ENCODE data around the gene CDX1.

Gene CDX1

DNA sequence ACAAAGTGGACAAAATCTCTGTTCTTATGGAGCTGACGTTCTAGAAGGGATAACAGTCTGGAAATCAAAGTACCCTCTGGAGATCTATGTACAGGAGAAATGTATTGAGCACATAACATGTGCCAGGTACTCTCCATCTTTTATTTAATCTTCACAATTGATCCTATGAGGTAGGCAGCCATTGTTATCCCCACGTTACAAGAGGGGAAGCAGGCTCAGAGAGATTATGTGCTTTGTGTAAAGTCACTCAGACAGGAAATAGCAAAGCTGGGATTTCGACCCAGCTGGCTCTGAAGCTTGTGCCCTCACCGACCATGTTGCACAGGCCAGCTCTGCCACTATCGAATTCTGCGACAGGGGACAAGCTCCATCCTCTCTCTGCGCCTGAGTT is 32.4 kb upstream of the CDX1 start:
- Histone ChIP-seq H3K4me3 (replicated peaks; ENCODE audit: insufficient read depth, low read length) (no peak overlapping the region), H3K27ac (replicated peaks) (no peak overlapping the region), H3K27me3 (ENCODE audit: insufficient read depth, poor library complexity, severe bottlenecking) (no peaks in the 10 kb centered on the region)
- DNase-seq (ENCODE audit: low read depth in 1 of 2, low spot score in 1 of 2) = no peak
- TF ChIP-seq SPI1 (IDR thresholded peaks at IDR 0.05; ENCODE audit: borderline replicate concordance, low read depth) = no peak
- no peak for TF ChIP-seq GABPA (IDR thresholded peaks at IDR 0.05; ENCODE audit: low read depth)
- TF ChIP-seq POLR2AphosphoS5 (IDR thresholded peaks at IDR 0.05; ENCODE audit: low read depth) = no peak
- TF ChIP-seq, protein P1, sequence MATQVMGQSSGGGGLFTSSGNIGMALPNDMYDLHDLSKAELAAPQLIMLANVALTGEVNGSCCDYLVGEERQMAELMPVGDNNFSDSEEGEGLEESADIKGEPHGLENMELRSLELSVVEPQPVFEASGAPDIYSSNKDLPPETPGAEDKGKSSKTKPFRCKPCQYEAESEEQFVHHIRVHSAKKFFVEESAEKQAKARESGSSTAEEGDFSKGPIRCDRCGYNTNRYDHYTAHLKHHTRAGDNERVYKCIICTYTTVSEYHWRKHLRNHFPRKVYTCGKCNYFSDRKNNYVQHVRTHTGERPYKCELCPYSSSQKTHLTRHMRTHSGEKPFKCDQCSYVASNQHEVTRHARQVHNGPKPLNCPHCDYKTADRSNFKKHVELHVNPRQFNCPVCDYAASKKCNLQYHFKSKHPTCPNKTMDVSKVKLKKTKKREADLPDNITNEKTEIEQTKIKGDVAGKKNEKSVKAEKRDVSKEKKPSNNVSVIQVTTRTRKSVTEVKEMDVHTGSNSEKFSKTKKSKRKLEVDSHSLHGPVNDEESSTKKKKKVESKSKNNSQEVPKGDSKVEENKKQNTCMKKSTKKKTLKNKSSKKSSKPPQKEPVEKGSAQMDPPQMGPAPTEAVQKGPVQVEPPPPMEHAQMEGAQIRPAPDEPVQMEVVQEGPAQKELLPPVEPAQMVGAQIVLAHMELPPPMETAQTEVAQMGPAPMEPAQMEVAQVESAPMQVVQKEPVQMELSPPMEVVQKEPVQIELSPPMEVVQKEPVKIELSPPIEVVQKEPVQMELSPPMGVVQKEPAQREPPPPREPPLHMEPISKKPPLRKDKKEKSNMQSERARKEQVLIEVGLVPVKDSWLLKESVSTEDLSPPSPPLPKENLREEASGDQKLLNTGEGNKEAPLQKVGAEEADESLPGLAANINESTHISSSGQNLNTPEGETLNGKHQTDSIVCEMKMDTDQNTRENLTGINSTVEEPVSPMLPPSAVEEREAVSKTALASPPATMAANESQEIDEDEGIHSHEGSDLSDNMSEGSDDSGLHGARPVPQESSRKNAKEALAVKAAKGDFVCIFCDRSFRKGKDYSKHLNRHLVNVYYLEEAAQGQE (IDR thresholded peaks at IDR 0.05; ENCODE audit: insufficient replicate concordance, low read depth) = no peak
- TF ChIP-seq, protein P2, sequence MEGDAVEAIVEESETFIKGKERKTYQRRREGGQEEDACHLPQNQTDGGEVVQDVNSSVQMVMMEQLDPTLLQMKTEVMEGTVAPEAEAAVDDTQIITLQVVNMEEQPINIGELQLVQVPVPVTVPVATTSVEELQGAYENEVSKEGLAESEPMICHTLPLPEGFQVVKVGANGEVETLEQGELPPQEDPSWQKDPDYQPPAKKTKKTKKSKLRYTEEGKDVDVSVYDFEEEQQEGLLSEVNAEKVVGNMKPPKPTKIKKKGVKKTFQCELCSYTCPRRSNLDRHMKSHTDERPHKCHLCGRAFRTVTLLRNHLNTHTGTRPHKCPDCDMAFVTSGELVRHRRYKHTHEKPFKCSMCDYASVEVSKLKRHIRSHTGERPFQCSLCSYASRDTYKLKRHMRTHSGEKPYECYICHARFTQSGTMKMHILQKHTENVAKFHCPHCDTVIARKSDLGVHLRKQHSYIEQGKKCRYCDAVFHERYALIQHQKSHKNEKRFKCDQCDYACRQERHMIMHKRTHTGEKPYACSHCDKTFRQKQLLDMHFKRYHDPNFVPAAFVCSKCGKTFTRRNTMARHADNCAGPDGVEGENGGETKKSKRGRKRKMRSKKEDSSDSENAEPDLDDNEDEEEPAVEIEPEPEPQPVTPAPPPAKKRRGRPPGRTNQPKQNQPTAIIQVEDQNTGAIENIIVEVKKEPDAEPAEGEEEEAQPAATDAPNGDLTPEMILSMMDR (IDR thresholded peaks at IDR 0.05; ENCODE audit: insufficient read depth, low read length) = no peak

DNA sequence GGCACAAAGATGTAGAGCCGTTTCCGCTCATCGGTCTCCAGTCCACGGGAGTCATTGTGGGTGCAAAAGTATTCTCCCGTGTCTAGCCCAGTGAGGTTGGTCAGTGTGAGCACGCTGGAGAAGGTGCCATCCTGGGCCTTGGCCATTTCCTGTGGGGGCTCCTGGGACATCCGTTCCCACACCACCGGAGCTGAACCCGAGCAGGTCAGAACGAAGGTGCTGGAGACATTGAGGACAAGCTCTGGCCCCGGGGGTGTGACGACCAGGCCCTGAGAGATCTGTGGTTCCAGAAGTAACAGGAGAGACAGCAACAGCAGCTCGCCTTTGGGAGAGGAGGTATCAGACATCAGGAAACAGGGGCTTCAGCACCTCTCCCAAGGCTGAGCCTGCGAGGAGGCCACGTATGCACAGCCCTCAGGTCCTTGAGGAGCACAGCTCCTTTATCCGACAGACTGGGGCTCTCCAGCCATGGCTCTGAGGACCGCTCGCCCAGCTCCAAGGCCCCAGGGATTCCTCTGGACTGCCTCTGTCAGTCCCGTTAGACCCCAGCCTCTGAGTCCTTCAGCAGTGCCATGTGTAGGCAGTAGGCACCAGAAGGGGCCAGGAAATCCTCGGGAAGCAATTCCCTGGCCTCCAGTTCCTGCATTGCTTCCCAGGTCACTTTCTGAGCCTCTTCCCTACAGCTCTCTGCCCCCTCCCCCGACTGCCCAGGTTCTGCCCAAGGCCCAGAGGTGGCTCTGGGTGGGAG is 30.8 kb upstream of the CDX1 start:
- TF ChIP-seq GABPA (IDR thresholded peaks at IDR 0.05; ENCODE audit: low read depth) = no peak
- TF ChIP-seq POLR2AphosphoS5 (IDR thresholded peaks at IDR 0.05; ENCODE audit: low read depth) = no peak
- no peak for TF ChIP-seq SPI1 (IDR thresholded peaks at IDR 0.05; ENCODE audit: borderline replicate concordance, low read depth)
- TF ChIP-seq, protein P1 (IDR thresholded peaks at IDR 0.05; ENCODE audit: insufficient replicate concordance, low read depth) = no peak
- TF ChIP-seq, protein P2 (IDR thresholded peaks at IDR 0.05; ENCODE audit: insufficient read depth, low read length) = no peak
- no peak overlapping the region for H3K27ac ChIP-seq (replicated peaks)

DNA sequence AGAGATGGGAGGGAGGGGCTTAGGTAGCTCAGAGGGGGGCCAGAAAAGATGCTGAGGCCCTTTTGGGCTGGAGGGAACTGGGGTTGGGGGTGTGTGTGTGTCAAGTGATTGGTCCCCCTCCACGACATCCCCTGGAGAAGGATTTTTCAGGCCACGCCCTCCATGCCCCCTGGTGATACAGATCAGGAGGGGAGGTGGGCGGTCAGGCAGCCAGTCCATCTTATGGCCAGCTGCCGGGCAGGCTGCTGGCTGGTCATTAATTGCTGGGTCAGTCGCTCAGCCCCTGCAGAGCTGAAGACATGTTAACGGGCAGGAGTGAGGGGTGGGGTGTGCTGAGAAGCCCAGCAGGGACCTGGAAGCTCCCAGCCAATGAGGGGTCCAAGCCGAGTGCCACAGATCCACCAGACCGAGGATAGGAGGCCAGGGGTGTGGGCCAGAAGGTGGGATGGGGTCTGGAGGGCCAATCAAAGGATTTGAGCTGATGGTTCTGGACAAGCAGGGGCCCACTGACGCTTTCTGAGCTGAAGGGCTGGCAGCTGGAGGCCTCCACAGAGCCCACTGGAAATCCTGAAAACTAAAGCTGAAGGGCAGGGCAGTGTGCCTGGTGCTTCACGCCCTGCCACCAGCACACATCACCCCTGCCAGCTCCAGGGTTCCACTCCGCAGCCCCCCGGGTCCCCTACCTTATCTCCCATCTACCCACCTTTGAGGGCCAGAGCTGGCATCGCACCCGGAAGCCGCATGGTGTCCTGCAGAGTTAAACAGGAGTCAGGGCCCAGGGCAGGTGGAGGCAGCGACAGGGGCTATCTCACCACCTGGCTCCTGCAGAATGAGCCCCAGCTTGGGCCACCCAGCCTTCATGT is 30.0 kb upstream of the CDX1 start:
- Histone ChIP-seq H3K4me3 (replicated peaks; ENCODE audit: insufficient read depth, low read length) (no peak overlapping the region), H3K27me3 (ENCODE audit: insufficient read depth, poor library complexity, severe bottlenecking) (no peaks in the 10 kb centered on the region), H3K27ac (replicated peaks) (no peak overlapping the region)
- DNase-seq (ENCODE audit: low read depth in 1 of 2, low spot score in 1 of 2) = no peak
- TF ChIP-seq, protein P2 (IDR thresholded peaks at IDR 0.05; ENCODE audit: insufficient read depth, low read length) = no peak
- no peak for TF ChIP-seq SPI1 (IDR thresholded peaks at IDR 0.05; ENCODE audit: borderline replicate concordance, low read depth)
- no peak for TF ChIP-seq POLR2AphosphoS5 (IDR thresholded peaks at IDR 0.05; ENCODE audit: low read depth)
- TF ChIP-seq, protein P1 (IDR thresholded peaks at IDR 0.05; ENCODE audit: insufficient replicate concordance, low read depth) = no peak
- TF ChIP-seq GABPA (IDR thresholded peaks at IDR 0.05; ENCODE audit: low read depth) = no peak

More for the DNA sequence above, 30.8 kb upstream of the CDX1 start:
- DNase-seq (ENCODE audit: low read depth in 1 of 2, low spot score in 1 of 2) = no peak
- H3K27me3 ChIP-seq (ENCODE audit: insufficient read depth, poor library complexity, severe bottlenecking) = no peaks in the 10 kb centered on the region
- H3K4me3 ChIP-seq (replicated peaks; ENCODE audit: insufficient read depth, low read length) = no peak overlapping the region

All from HL-60 (cell line).